HEK293T (cell line): ENCODE measurements around the gene OGG1.

Experiments used
- CTCF ChIA-PET: fragments of 350-600 bp; formaldehyde crosslinking; extraction: SDS; loops from one replicate; lab custom pipeline; 2021; ENCODE audit warnings: antibody characterized with exemption, inconsistent platforms; lab: Yijun Ruan, JAX
- POLR2A ChIA-PET: fragments of 350-600 bp; formaldehyde crosslinking; extraction: SDS; loops from one replicate; lab custom pipeline; 2020; ENCODE audit warnings: antibody characterized with exemption, inconsistent platforms; lab: Yijun Ruan, JAX
- DNase-seq: peaks from one replicate; pipeline ENCODE4 v3.0.0; 2012; ENCODE audit warnings: mixed read lengths; ENCODE audit errors: extremely low spot score
- ARNT ChIP-seq: fragments of 450-650 bp; IDR thresholded peaks from 2 replicates; pipeline ENCODE4 v1.6.1; 2017; ENCODE audit warnings: mild to moderate bottlenecking
- BHLHE40 ChIP-seq: fragments of 450-650 bp; IDR thresholded peaks from 2 replicates; pipeline ENCODE4 v1.6.1; 2016; ENCODE audit warnings: mild to moderate bottlenecking, moderate library complexity, borderline replicate concordance
- CTBP1 ChIP-seq: fragments of 450-650 bp; IDR thresholded peaks from 2 replicates; pipeline ENCODE4 v1.6.1; 2016; ENCODE audit warnings: borderline replicate concordance
- ELF4 ChIP-seq: fragments of 450-650 bp; IDR thresholded peaks from 2 replicates; pipeline ENCODE4 v1.6.1; 2017; ENCODE audit warnings: antibody characterized with exemption
- FOXA1 ChIP-seq: fragments of 450-650 bp; IDR thresholded peaks from 2 replicates; pipeline ENCODE4 v1.6.1; 2016; ENCODE audit warnings: mild to moderate bottlenecking
- FOXK2 ChIP-seq: fragments of 450-650 bp; IDR thresholded peaks from 2 replicates; pipeline ENCODE4 v1.6.1; 2016; ENCODE audit warnings: mild to moderate bottlenecking
- FOXM1 ChIP-seq: fragments of 450-650 bp; IDR thresholded peaks from 2 replicates; pipeline ENCODE4 v1.6.1; 2017; ENCODE audit warnings: mild to moderate bottlenecking, borderline replicate concordance
- HDGF ChIP-seq: fragments of 450-650 bp; IDR thresholded peaks from 2 replicates; pipeline ENCODE4 v1.6.1; 2017; ENCODE audit warnings: antibody characterized with exemption, borderline replicate concordance
- L3MBTL2 ChIP-seq: fragments of 450-650 bp; conservative IDR thresholded peaks from 2 replicates; pipeline ENCODE4 v1.6.1; 2016; ENCODE audit warnings: mild to moderate bottlenecking
- LEF1 ChIP-seq: fragments of 450-650 bp; IDR thresholded peaks from 2 replicates; pipeline ENCODE4 v1.6.1; 2017; ENCODE audit warnings: mild to moderate bottlenecking, borderline replicate concordance
- NFRKB ChIP-seq: fragments of 450-650 bp; IDR thresholded peaks from 2 replicates; pipeline ENCODE4 v1.6.1; 2016; ENCODE audit warnings: mild to moderate bottlenecking, moderate library complexity
- PKNOX1 ChIP-seq: fragments of 450-650 bp; IDR thresholded peaks from 2 replicates; pipeline ENCODE4 v1.6.1; 2016
- SP1 ChIP-seq: fragments of 450-650 bp; IDR thresholded peaks from 2 replicates; pipeline ENCODE4 v1.6.1; 2017
- SUZ12 ChIP-seq: fragments of 450-650 bp; IDR thresholded peaks from 2 replicates; pipeline ENCODE4 v1.6.1; 2016; ENCODE audit warnings: mild to moderate bottlenecking
- TARDBP ChIP-seq: fragments of 450-650 bp; IDR thresholded peaks from 2 replicates; pipeline ENCODE4 v1.6.1; 2016
- ZNF384 ChIP-seq: fragments of 450-650 bp; IDR thresholded peaks from 2 replicates; pipeline ENCODE4 v1.6.1; 2016

The OGG1 gene

GRCh38 chr3:9721700-9722060 is 28.1 kb upstream of the OGG1 start:
- POLR2A ChIA-PET = interaction anchor here (1.5 to 1.9 kb wide), 2 partner anchors 10 to 28 kb away, joined by 3 to 7 read pairs; partner anchors contain the start of genes BRPF1 and OGG1
- DNase-seq = no peak
- CTCF ChIA-PET = no interaction called here
- no peak for TF ChIP-seq ELF4
- TF ChIP-seq LEF1 = no peak
- no peak for TF ChIP-seq ZNF384
- no peak for TF ChIP-seq FOXK2
- no peak for TF ChIP-seq SUZ12
- TF ChIP-seq FOXA1 = no peak
- no peak for TF ChIP-seq FOXM1

GRCh38 chr3:9725775-9726515 is 23.8 kb upstream of the OGG1 start:
- CTCF ChIA-PET = no interaction called here
- no peak for DNase-seq
- TF ChIP-seq L3MBTL2 (no peak), NFRKB (no peak), PKNOX1 (no peak), ARNT (no peak), ZNF384 (no peak), HDGF (no peak), CTBP1 (no peak), ELF4 (no peak), SP1 (no peak), LEF1 (no peak), SUZ12 (no peak), FOXA1 (no peak), TARDBP (no peak), FOXK2 (no peak)
- POLR2A ChIA-PET = no interaction called here

- ChIA-PET CTCF (interaction anchor here (0.6 to 2.0 kb wide), 11 partner anchors 9 to 1221 kb away, joined by 3 to 7 read pairs (median 3); partner anchors contain the start of gene OGG1), POLR2A (interaction anchor here (0.5 to 1.8 kb wide), 3 partner anchors 22 to 66 kb away, joined by 3 to 5 read pairs (median 5); partner anchors contain the start of genes ARPC4, OGG1 and TADA3)
Observed at GRCh38 chr3:9727041-9727595, 22.6 kb upstream of the OGG1 start.

GRCh38 chr3:9727743-9728142 is 22.0 kb upstream of the OGG1 start:
- no peak for DNase-seq
- ChIA-PET POLR2A (interaction anchor here (1.6 to 1.8 kb wide), 2 partner anchors 22 to 65 kb away, joined by 5 read pairs; partner anchors contain the start of genes ARPC4, OGG1 and TADA3), CTCF (interaction anchor here (0.7 to 2.0 kb wide), 5 partner anchors 10 to 1222 kb away, joined by 3 to 7 read pairs (median 3); no protein-coding TSS in a partner anchor)
- TF ChIP-seq ELF4 = no peak
- TF ChIP-seq ZNF384 = no peak
- no peak for TF ChIP-seq L3MBTL2
- TF ChIP-seq LEF1 = no peak
- no peak for TF ChIP-seq CTBP1
- no peak for TF ChIP-seq NFRKB

More at GRCh38 chr3:9727041-9727595, 22.6 kb upstream of the OGG1 start:
- peak; percentile 63 for DNase-seq
- TF ChIP-seq PKNOX1 (0 out of 2 replicates have a peak, but pooled peaks have one; percentile 17), HDGF (no peak)

- CTCF ChIA-PET = no interaction called here
- POLR2A ChIA-PET = interaction anchor here (1.3 kb wide), 1 partner anchor 20 kb away, joined by 4 read pairs; the partner anchor contains the start of gene OGG1
- DNase-seq = no peak
- TF ChIP-seq HDGF (no peak), SUZ12 (no peak), TARDBP (no peak), PKNOX1 (no peak), SP1 (no peak), BHLHE40 (no peak), ARNT (no peak), LEF1 (no peak), ZNF384 (no peak), ELF4 (no peak), NFRKB (no peak)
Observed at GRCh38 chr3:9729419-9729818, 20.3 kb upstream of the OGG1 start.

- CTCF ChIA-PET = interaction anchor here (0.7 kb wide), 1 partner anchor 201 kb away, joined by 3 read pairs; no protein-coding TSS in a partner anchor
- TF ChIP-seq SP1 = peak; percentile 62
- no peak for TF ChIP-seq HDGF
- DNase-seq = peak; percentile 80
- POLR2A ChIA-PET = interaction anchor here (0.9 to 2.0 kb wide), 5 partner anchors 10 to 82 kb away, joined by 3 to 10 read pairs (median 4); partner anchors contain the start of genes CAMK1 and OGG1
Observed at GRCh38 chr3:9730657-9731205, 19.0 kb upstream of the OGG1 start.
